Measurements from ENCODE around the gene FOXC1. TPM values are rescaled to one million over a fixed set of nuclear protein-coding genes. Genes with fewer than 3 reads are reported as not detected.
A peak's percentile ranks its signal among the peaks of the same experiment; 100 is the strongest.

The FOXC1 gene
- total RNA-seq, 1 donor from 2014 or later = 3.3 TPM

GRCh38 chr6:1604158-1605003 is 5.3 kb upstream of the FOXC1 start:
- peak; percentile 99 for TF ChIP-seq CTCF (IDR thresholded peaks at IDR 0.05; ENCODE audit: partially characterized antibody, unreplicated experiment)
- peak; percentile 85 for DNase-seq
- H3K4me3 Mint-ChIP-seq (ENCODE audit: unreplicated experiment) = no peak overlapping the region
- no peak overlapping the region for H3K27ac Mint-ChIP-seq (ENCODE audit: unreplicated experiment)
- H3K4me1 Mint-ChIP-seq (ENCODE audit: low read depth, unreplicated experiment) = peaks cover 24% of the 10 kb centered on the region
- peaks cover 15% of the 10 kb centered on the region for H3K27me3 Mint-ChIP-seq (ENCODE audit: unreplicated experiment)
- no peaks in the 10 kb centered on the region for H3K36me3 Mint-ChIP-seq (ENCODE audit: unreplicated experiment)
- peaks cover 12% of the 10 kb centered on the region for H3K9me3 Mint-ChIP-seq (ENCODE audit: unreplicated experiment)

DNA sequence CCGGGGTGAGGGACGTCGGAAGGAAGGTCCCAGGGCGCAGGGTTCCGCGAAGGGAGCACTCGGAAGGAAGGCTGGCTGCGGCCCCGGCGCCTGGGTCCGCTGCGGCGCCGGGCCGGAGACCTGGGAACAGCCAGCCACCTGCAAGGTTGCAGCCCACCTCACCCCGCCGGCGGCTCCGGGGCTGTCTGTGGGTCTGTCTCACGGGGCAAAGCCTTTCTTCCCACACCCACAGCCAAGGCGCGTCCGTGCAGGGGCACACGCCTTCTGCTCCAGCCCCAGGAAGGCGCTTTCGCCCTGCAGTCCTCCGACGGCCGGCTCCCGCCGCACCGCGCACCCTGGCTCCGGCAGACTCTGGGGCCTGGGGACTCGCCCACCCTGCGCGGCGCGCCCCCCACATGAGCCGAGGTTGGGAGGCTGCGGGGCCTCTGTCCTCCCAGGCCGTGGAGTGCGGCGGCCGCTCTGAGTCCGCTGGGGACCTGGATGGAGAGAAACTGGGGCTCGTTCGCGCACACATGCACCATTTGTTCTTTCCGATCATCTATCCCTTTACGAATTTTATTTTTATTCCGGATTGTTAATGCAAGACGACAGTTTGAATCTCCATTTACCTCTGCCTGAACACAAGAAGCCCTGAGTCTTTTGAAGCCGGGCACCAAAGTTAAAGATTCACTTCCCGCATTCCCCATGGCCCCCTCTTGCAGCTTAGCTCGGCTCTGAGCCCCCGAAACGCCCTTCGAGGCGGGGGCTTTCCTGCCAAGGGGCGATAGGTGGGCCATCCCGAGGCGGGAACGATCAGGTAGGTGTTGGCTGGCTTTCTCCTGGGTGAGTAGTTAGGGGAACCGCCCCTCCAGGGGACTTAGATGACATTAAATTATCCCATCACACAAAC is 4.5 kb upstream of the FOXC1 start:
- Mint-ChIP-seq H3K27me3 (ENCODE audit: unreplicated experiment) (peaks cover 13% of the 10 kb centered on the region), H3K36me3 (ENCODE audit: unreplicated experiment) (no peaks in the 10 kb centered on the region), H3K4me3 (ENCODE audit: unreplicated experiment) (peak overlapping the region; percentile 78), H3K27ac (ENCODE audit: unreplicated experiment) (no peak overlapping the region), H3K9me3 (ENCODE audit: unreplicated experiment) (peaks cover 12% of the 10 kb centered on the region), H3K4me1 (ENCODE audit: low read depth, unreplicated experiment) (peaks cover 20% of the 10 kb centered on the region)
- no peak for TF ChIP-seq CTCF (IDR thresholded peaks at IDR 0.05; ENCODE audit: partially characterized antibody, unreplicated experiment)
- DNase-seq = peak; percentile 35

GRCh38 chr6:1605893-1606779 is 3.6 kb upstream of the FOXC1 start:
- DNase-seq = no peak
- Mint-ChIP-seq H3K4me3 (ENCODE audit: unreplicated experiment) (peak overlapping the region; percentile 78), H3K9me3 (ENCODE audit: unreplicated experiment) (peaks cover 14% of the 10 kb centered on the region), H3K27ac (ENCODE audit: unreplicated experiment) (no peak overlapping the region), H3K36me3 (ENCODE audit: unreplicated experiment) (no peaks in the 10 kb centered on the region), H3K27me3 (ENCODE audit: unreplicated experiment) (peaks cover 15% of the 10 kb centered on the region), H3K4me1 (ENCODE audit: low read depth, unreplicated experiment) (peaks cover 20% of the 10 kb centered on the region)
- no peak for TF ChIP-seq CTCF (IDR thresholded peaks at IDR 0.05; ENCODE audit: partially characterized antibody, unreplicated experiment)

DNA sequence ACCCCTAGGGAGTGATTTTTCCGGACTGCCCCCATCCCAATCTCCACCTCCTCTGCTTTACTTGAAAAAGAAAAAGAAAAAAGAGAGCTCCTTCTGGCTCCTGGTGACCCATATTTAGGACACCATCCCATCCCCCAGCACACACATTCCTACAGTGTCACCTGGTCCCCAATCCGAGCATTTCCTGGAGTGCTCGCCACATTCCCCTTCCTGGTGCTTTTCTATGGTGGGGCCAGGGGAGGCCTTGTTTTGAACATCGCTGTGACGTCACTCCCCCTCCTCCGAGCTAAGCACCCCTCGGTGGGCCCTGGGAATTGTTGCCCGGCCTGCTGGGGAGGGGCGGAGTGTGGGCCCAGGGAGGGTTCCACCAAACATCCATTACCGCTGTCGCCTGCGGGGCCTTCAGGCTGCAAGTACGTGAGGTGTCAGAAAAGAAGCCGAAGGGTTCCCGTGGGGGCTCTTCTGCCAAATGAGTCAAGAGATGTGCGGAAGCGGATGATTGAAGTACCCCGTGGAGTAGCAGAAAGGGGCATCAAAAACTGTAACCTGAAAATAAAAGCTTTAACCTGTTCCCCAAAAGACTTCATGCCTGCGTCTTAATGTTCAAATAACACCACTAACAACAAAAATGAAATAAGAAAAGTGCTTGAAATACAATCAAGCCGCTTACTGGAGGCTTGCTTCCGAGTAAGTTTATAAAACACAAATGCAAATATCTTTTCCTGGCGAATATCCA is 2.8 kb upstream of the FOXC1 start:
- Mint-ChIP-seq H3K4me3 (ENCODE audit: unreplicated experiment) (peak overlapping the region; percentile 88), H3K27me3 (ENCODE audit: unreplicated experiment) (peaks cover 17% of the 10 kb centered on the region), H3K9me3 (ENCODE audit: unreplicated experiment) (peaks cover 16% of the 10 kb centered on the region), H3K36me3 (ENCODE audit: unreplicated experiment) (no peaks in the 10 kb centered on the region), H3K27ac (ENCODE audit: unreplicated experiment) (peak overlapping the region; percentile 36), H3K4me1 (ENCODE audit: low read depth, unreplicated experiment) (peaks cover 21% of the 10 kb centered on the region)
- peak; percentile 65 for DNase-seq
- no peak for TF ChIP-seq CTCF (IDR thresholded peaks at IDR 0.05; ENCODE audit: partially characterized antibody, unreplicated experiment)
